Stimulated activated CD8-positive, alpha-beta memory T cell treated with anti-CD3 and anti-CD28 coated beads, Interleukin-7, amount 100 ng/mL, for 4 hours (primary cell): ENCODE data around the gene ZDHHC4.
A peak's percentile ranks its signal among the peaks of the same experiment; 100 is the strongest.

Experiments used
- DNase-seq, 2 donors: peaks; one replicate each; pipeline ENCODE4 v3.0.0-alpha.2; 2020; ENCODE audit warnings: low read depth in 2 of 2

Gene ZDHHC4

GRCh38 chr7:6577369-6578113 lies at the start of gene ZDHHC4:
Gene ZDHHC4 (plus strand): TSS chr7:6577454. CDS start chr7:6580562, 3,108 bp downstream.
- DNase-seq = peak; percentile 69 to 88

GRCh38 chr7:6528401-6529130 lies 48.7 kb upstream of the ZDHHC4 start:
- DNase-seq = no peak

GRCh38 chr7:6529643-6530042 lies 47.6 kb upstream of the ZDHHC4 start:
- no peak for DNase-seq

GRCh38 chr7:6530626-6531491 lies 46.4 kb upstream of the ZDHHC4 start:
- DNase-seq = peak; percentile 44 to 65

GRCh38 chr7:6531492-6532279 lies 45.6 kb upstream of the ZDHHC4 start:
- no peak for DNase-seq

- DNase-seq = no peak
Observed at GRCh38 chr7:6532516-6532915, 44.7 kb upstream of the ZDHHC4 start.

- DNase-seq = peak; percentile 8 to 30
Observed at GRCh38 chr7:6533893-6534495, 43.3 kb upstream of the ZDHHC4 start.

- DNase-seq = no peak
Observed at GRCh38 chr7:6536262-6537260, 40.7 kb upstream of the ZDHHC4 start.

GRCh38 chr7:6542368-6542767 lies 34.9 kb upstream of the ZDHHC4 start:
- no peak for DNase-seq

GRCh38 chr7:6545398-6546126 lies 31.7 kb upstream of the ZDHHC4 start:
- DNase-seq = no peak

- DNase-seq = no peak
Observed at GRCh38 chr7:6546498-6547251, 30.6 kb upstream of the ZDHHC4 start.

GRCh38 chr7:6547400-6547799 lies 29.9 kb upstream of the ZDHHC4 start:
- no peak for DNase-seq

- no peak for DNase-seq
Observed at GRCh38 chr7:6551016-6551511, 26.2 kb upstream of the ZDHHC4 start, which contains the start of gene GRID2IP. Gene GRID2IP (minus strand): TSS chr7:6551461. CDS start chr7:6551436, 25 bp downstream.

- DNase-seq = no peak
Observed at GRCh38 chr7:6553448-6554044, 23.7 kb upstream of the ZDHHC4 start.

- no peak for DNase-seq
Observed at GRCh38 chr7:6554848-6555247, 22.4 kb upstream of the ZDHHC4 start.

- DNase-seq = no peak
Observed at GRCh38 chr7:6556196-6556595, 21.1 kb upstream of the ZDHHC4 start.

- DNase-seq = no peak
Observed at GRCh38 chr7:6558837-6559236, 18.4 kb upstream of the ZDHHC4 start.

- no peak for DNase-seq
Observed at GRCh38 chr7:6559896-6560295, 17.4 kb upstream of the ZDHHC4 start.
